Tibial nerve (tissue), 4 donors: Measurements from ENCODE around the gene PVALEF. TPM values are rescaled to one million over a fixed set of nuclear protein-coding genes. Genes with fewer than 3 reads are reported as not detected.

Experiments
- DNase-seq, 2 donors: peaks; one replicate each; pipeline ENCODE4 v3.0.0-alpha.2; 2019; ENCODE audit warnings: low spot score in 2 of 2
- H3K27ac ChIP-seq, 4 donors: fragments of 200-600 bp; sonication (generic) in 3 of 4; one replicate each; pipeline ENCODE4 v1.5.1; 2017 to 2019; ENCODE audit warnings: mild to moderate bottlenecking in 1 of 4
- H3K27me3 ChIP-seq, 2 donors: fragments of 200-600 bp; sonication (generic) in 1 of 2; one replicate each; pipeline versions ENCODE4 v1.5.1 to v1.6.0; 2017 to 2019
- H3K36me3 ChIP-seq, 3 donors: fragments of 200-600 bp; sonication (generic); one replicate each; pipeline ENCODE4 v1.5.1; 2018 to 2019
- H3K4me1 ChIP-seq, 4 donors: fragments of 200-600 bp; sonication (generic) in 3 of 4; one replicate each; pipeline ENCODE4 v1.5.1; 2017 to 2019
- H3K4me3 ChIP-seq, 4 donors: fragments of 200-600 bp; sonication (generic) in 3 of 4; one replicate each; pipeline ENCODE4 v1.5.1; 2017 to 2019; ENCODE audit warnings: mild to moderate bottlenecking in 1 of 4, moderate library complexity in 1 of 4
- H3K9me3 ChIP-seq, 4 donors: fragments of 200-600 bp; sonication (generic) in 3 of 4; one replicate each; pipeline ENCODE4 v1.5.1; 2017 to 2019
- CTCF ChIP-seq, 5 experiments: fragments of 200-600 bp in 3 of 5; fragments of 450-650 bp in 2 of 5; sonication (generic) in 3 of 5; IDR thresholded peaks; one replicate each; pipeline ENCODE4 v1.5.1; 2016 to 2019; ENCODE audit warnings: antibody characterized with exemption in 5 of 5, mild to moderate bottlenecking in 3 of 5, moderate library complexity in 2 of 5
- EP300 ChIP-seq, 2 donors: sonication (generic); formaldehyde crosslinking; IDR thresholded peaks; one replicate each; pipeline ENCODE4 v1.6.1; 2017; ENCODE audit warnings: antibody characterized with exemption in 2 of 2, mild to moderate bottlenecking in 1 of 2
- POLR2A ChIP-seq, 2 donors: fragments of 450-650 bp; IDR thresholded peaks; one replicate each; pipeline ENCODE4 v1.6.1; 2017; ENCODE audit warnings: antibody characterized with exemption in 2 of 2, mild to moderate bottlenecking in 2 of 2, moderate library complexity in 2 of 2
- WGBS, 2 donors: methylation state at CpG; one replicate each; pipeline ENCODE4 v1.1.5; 2018; 5-methylcytosine and 5-hydroxymethylcytosine counted together
- total RNA-seq, 4 donors: library from RNA; depleted of rRNA; stranded (reverse); fragments of >200 nt; gene quantifications; one replicate each; pipeline ENCODE4 v1.1.0, GENCODE V29; 2016

PVALEF gene
- total RNA-seq, 4 donors from 2014 or later, result not detected

- TF ChIP-seq EP300 (IDR thresholded peaks at IDR 0.05) (no peak), CTCF (IDR thresholded peaks at IDR 0.05) (no peak), POLR2A (IDR thresholded peaks at IDR 0.05) (no peak)
- Histone ChIP-seq H3K4me1 (peaks cover 0 to 14% (median 11%) of the 10 kb centered on the region in 4 donors), H3K27me3 (no peaks in the 10 kb centered on the region), H3K36me3 (peaks cover 0 to 37% (median 0%) of the 10 kb centered on the region in 3 donors), H3K4me3 (no peak overlapping the region), H3K9me3 (no peaks in the 10 kb centered on the region), H3K27ac (no peak overlapping the region)
- WGBS, 2 donors, result 85 to 89% methylated on average over 18 of the region's 18 CpGs
- no peak for DNase-seq
Observed at GRCh38 chr17:81217491-81217890, 52.2 kb downstream of the PVALEF start.

DNA sequence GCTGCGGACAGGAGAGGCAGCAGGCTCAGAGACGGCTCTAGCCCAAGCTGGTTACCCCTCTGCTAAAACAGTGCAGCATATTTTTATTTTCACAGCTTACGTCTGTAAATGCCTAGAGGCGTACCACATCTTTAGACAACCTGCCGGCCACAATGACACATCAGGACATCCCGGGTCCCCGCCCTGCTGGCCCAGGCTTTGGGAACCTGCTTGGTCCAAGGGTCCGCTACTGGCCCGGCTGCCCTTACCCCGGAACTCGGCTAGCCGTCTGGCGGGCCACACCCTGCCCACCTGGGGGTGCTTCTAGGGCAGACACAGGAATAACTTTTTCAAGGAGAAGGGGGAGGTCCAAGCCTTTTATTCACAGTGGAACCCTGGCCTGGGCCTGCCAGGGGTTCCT lies 53.2 kb downstream of the PVALEF start:
- Histone ChIP-seq H3K36me3 (peaks cover 0 to 37% (median 0%) of the 10 kb centered on the region in 3 donors), H3K9me3 (no peaks in the 10 kb centered on the region), H3K4me3 (no peak overlapping the region), H3K27ac (no peak overlapping the region), H3K4me1 (peaks cover 0 to 19% (median 11%) of the 10 kb centered on the region in 4 donors), H3K27me3 (no peaks in the 10 kb centered on the region)
- no peak for DNase-seq
- 85 to 90% methylated on average over 13 of the region's 13 CpGs for WGBS, 2 donors
- no peak for TF ChIP-seq CTCF (IDR thresholded peaks at IDR 0.05)
- TF ChIP-seq EP300 (IDR thresholded peaks at IDR 0.05), result no peak
- no peak for TF ChIP-seq POLR2A (IDR thresholded peaks at IDR 0.05)

- Histone ChIP-seq H3K4me3 (no peak overlapping the region), H3K9me3 (no peaks in the 10 kb centered on the region), H3K27me3 (no peaks in the 10 kb centered on the region), H3K27ac (no peak overlapping the region), H3K36me3 (peaks cover 0 to 37% (median 0%) of the 10 kb centered on the region in 3 donors), H3K4me1 (peaks cover 0 to 22% (median 11%) of the 10 kb centered on the region in 4 donors)
- 88 to 90% methylated on average over 11 of the region's 11 CpGs for WGBS, 2 donors
- no peak for DNase-seq
- TF ChIP-seq CTCF (IDR thresholded peaks at IDR 0.05) (no peak), EP300 (IDR thresholded peaks at IDR 0.05) (no peak), POLR2A (IDR thresholded peaks at IDR 0.05) (no peak)
Observed at GRCh38 chr17:81218991-81219390, 53.7 kb downstream of the PVALEF start.

DNA sequence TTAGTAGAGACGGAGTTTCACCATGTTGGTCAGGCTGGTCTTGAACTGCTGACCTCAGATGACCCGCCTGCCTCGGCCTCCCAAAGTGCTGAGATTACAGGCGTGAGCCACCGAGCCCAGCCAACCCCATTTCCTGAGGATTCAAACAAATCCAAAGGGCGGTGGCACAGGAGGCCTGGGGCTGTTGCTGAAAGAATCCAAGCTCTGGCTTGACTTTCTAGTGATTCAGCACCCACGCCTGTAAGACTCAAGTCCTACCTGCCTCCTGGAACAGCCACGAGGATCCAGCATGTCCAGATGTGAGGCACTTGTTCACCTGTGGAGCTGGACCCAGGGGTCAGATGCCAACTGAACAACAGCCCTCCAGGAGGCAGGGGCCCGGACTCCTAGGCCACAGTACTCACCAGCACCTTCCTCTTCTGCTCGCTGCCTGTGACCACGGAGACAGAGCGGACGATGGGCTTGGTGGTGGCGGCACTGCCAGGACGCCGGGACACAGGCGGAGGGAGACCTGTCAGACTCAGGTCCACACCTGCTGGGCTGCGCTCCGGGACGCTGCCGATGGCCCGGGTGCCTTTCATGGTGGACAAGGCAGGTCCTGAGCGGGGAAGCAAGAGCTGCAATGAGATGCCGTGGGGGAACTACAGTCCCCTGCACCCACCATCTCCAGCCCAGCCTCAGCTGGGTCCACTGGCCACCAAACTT lies 54.3 kb downstream of the PVALEF start:
- 93 to 97% methylated on average over 22 to 24 of the region's 24 CpGs for WGBS, 2 donors
- H3K9me3 ChIP-seq, result no peaks in the 10 kb centered on the region
- no peak for DNase-seq
- peaks cover 0 to 22% (median 11%) of the 10 kb centered on the region in 4 donors for H3K4me1 ChIP-seq
- no peaks in the 10 kb centered on the region for H3K27me3 ChIP-seq
- no peak for TF ChIP-seq EP300 (IDR thresholded peaks at IDR 0.05)
- no peak for TF ChIP-seq POLR2A (IDR thresholded peaks at IDR 0.05)
- TF ChIP-seq CTCF (IDR thresholded peaks at IDR 0.05), result no peak
- H3K27ac ChIP-seq, result no peak overlapping the region
- peaks cover 0 to 37% (median 0%) of the 10 kb centered on the region in 3 donors for H3K36me3 ChIP-seq
- no peak overlapping the region for H3K4me3 ChIP-seq

DNA sequence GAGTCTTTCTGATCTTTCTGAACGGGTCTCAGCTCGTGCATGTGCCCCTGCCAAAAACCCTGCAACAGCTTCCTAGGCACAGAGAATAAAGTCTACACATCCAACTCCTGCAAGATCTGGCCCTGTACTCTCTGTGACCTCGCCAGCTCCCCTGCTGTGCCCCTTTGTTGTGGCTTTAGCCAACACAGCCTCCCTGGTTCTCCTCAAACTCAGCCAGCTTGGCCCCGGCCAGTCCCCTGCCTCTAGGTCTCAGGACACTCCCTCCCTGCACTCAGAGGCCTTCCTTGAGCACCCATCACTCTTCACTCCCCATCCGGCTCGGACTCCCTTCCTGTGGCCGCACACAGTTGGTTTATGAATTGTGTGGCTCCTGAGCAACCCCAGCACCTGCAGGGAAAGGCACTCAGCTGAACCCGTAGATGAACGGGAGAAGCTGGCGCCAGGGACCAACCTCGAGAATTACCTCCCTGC lies 56.1 kb downstream of the PVALEF start:
- H3K9me3 ChIP-seq, result peaks cover 0 to under 1% (median 0%) of the 10 kb centered on the region in 4 donors
- no peaks in the 10 kb centered on the region for H3K27me3 ChIP-seq
- peaks cover 0 to 22% (median 11%) of the 10 kb centered on the region in 4 donors for H3K4me1 ChIP-seq
- H3K27ac ChIP-seq, result no peak overlapping the region
- 62 to 63% methylated on average over 11 of the region's 11 CpGs for WGBS, 2 donors
- no peak for TF ChIP-seq CTCF (IDR thresholded peaks at IDR 0.05)
- TF ChIP-seq EP300 (IDR thresholded peaks at IDR 0.05), result no peak
- TF ChIP-seq POLR2A (IDR thresholded peaks at IDR 0.05), result no peak
- peak overlapping the region in 1 of 4 donors; percentile 73 for H3K4me3 ChIP-seq
- no peak for DNase-seq
- peaks cover 0 to 35% (median 0%) of the 10 kb centered on the region in 3 donors for H3K36me3 ChIP-seq
